Upper lobe of left lung (tissue), 4 donors: Measurements from ENCODE around the gene FSD1.

ENCODE experiments used
- POLR2A ChIP-seq, 4 donors: fragments of 450-650 bp; IDR thresholded peaks; one replicate each; pipeline ENCODE4 v1.5.1; 2016 to 2017; ENCODE audit warnings: antibody characterized with exemption in 4 of 4, mild to moderate bottlenecking in 2 of 4
- POLR2AphosphoS5 ChIP-seq, 2 donors: sonication (generic); formaldehyde crosslinking; IDR thresholded peaks; one replicate each; pipeline ENCODE4 v1.5.1; 2017; ENCODE audit warnings: antibody characterized with exemption in 2 of 2
- TF ChIP-seq, protein P1 (sequence below), 6 experiments: fragments of 450-650 bp in 4 of 6; fragments of 200-600 bp in 2 of 6; sonication (generic) in 2 of 6; IDR thresholded peaks; one replicate each; pipeline ENCODE4 v1.5.1; 2016 to 2019; ENCODE audit warnings: antibody characterized with exemption in 6 of 6

DNA sequence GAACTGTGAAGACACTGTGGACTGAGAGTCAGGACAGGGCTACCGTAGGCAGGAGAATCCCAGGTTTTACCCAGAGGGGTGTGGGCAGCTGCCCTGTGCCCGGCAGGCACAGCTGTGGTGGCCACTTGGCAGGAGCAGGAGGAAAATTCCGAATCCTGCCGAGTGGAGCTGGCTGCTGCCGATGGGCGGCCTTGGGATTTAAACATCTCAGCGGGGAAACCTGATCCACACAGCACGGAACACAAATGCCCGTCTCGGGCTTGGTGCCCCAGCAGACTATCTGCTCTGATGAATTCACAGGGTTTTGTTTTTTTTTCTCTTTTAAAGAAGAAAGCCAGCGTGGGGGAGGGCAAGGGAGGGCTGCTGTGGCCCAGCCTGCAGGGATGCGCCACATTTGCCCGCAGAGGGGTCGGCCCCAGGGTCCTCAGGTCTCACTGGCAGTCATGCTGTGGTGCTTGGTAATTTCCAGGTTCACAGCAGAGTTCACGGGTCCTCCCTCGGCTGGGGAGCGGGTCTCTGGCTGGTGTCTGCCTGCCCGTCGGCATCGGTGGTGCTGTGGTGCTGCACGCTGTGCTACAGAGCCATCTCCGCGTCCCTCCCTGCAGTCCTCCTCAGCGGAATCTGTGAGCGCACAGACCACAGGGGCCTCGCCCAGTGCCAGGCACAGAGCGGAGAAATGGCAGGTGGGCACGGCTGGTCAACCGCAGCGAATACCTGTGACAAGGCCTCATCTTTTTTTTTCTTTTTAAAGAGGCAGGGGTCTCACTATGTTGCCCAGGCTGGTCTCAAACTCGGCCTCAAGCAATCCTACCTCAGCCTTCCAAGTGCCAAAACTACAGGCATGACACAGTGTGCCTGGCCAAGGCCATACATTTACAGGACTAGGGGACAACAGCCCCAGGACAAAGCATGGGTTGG lies 67.1 kb downstream of the FSD1 start:
- TF ChIP-seq, protein P1, sequence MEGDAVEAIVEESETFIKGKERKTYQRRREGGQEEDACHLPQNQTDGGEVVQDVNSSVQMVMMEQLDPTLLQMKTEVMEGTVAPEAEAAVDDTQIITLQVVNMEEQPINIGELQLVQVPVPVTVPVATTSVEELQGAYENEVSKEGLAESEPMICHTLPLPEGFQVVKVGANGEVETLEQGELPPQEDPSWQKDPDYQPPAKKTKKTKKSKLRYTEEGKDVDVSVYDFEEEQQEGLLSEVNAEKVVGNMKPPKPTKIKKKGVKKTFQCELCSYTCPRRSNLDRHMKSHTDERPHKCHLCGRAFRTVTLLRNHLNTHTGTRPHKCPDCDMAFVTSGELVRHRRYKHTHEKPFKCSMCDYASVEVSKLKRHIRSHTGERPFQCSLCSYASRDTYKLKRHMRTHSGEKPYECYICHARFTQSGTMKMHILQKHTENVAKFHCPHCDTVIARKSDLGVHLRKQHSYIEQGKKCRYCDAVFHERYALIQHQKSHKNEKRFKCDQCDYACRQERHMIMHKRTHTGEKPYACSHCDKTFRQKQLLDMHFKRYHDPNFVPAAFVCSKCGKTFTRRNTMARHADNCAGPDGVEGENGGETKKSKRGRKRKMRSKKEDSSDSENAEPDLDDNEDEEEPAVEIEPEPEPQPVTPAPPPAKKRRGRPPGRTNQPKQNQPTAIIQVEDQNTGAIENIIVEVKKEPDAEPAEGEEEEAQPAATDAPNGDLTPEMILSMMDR (IDR thresholded peaks at IDR 0.05) = no peak
- TF ChIP-seq POLR2AphosphoS5 (IDR thresholded peaks at IDR 0.05) (no peak), POLR2A (IDR thresholded peaks at IDR 0.05) (no peak)
